Panc1 (cell line): ENCODE results near the gene SLC35A2.
"Not testable (repeated sequence)": the region's sequence is repeated elsewhere in the genome, so short reads cannot be mapped to it uniquely, and the experiment has no call there.

ENCODE experiments used
- CTCF ChIP-seq: fragments of 450-650 bp; IDR thresholded peaks from 2 replicates; pipeline ENCODE4 v1.5.1; 2017; ENCODE audit warnings: mild to moderate bottlenecking
- POLR2AphosphoS5 ChIP-seq: IDR thresholded peaks from 2 replicates; pipeline ENCODE4 v1.6.1; 2012; ENCODE audit warnings: mild to moderate bottlenecking, low read depth, low read length, moderate library complexity
- REST ChIP-seq, 2 experiments: IDR thresholded peaks; 2 replicates each; pipeline ENCODE4 v1.6.1; 2011 to 2012; ENCODE audit warnings: low read depth in 2 of 2, control low read depth in 1 of 2, low read length in 1 of 2, mild to moderate bottlenecking in 1 of 2, moderate library complexity in 1 of 2; ENCODE audit not compliant: insufficient read depth in 1 of 2
- SIN3A ChIP-seq: IDR thresholded peaks from 2 replicates; pipeline ENCODE4 v1.6.1; 2012; ENCODE audit warnings: low read depth, mild to moderate bottlenecking, low read length, moderate library complexity, borderline replicate concordance; ENCODE audit not compliant: insufficient read depth
- TCF7L2 ChIP-seq: IDR thresholded peaks from 2 replicates; pipeline ENCODE4 v1.6.1; 2011; ENCODE audit warnings: mild to moderate bottlenecking, low read depth, low read length, inconsistent platforms

- TF ChIP-seq CTCF; REST (IDR thresholded peaks at IDR 0.05; ENCODE audit: insufficient read depth in 1 of 2, low read depth in 2 of 2, low read length in 1 of 2); POLR2AphosphoS5; SIN3A; TCF7L2: not testable (repeated sequence)
These were observed 57.2 kb downstream of the SLC35A2 start for GRCh38 chrX:48854121-48854804.
